IPS-15b (cell line): ENCODE results near the gene LRRC30.
"Not testable (repeated sequence)": the region's sequence is repeated elsewhere in the genome, so short reads cannot be mapped to it uniquely, and the experiment has no call there.

ENCODE experiments used
- H3K27me3 ChIP-seq: one replicate; pipeline ENCODE4 v1.6.1; 2013; ENCODE audit warnings: low read length; ENCODE audit not compliant: control insufficient read depth, insufficient read depth
- H3K36me3 ChIP-seq: one replicate; pipeline ENCODE4 v1.6.1; 2013; ENCODE audit warnings: low read length; ENCODE audit not compliant: control insufficient read depth, insufficient read depth
- H3K4me1 ChIP-seq: one replicate; pipeline ENCODE4 v1.6.1; 2013; ENCODE audit warnings: mild to moderate bottlenecking, low read length; ENCODE audit not compliant: control insufficient read depth, insufficient read depth
- H3K4me3 ChIP-seq: one replicate; pipeline ENCODE4 v1.5.1; 2013; ENCODE audit warnings: low read depth, low read length
- H3K9ac ChIP-seq: one replicate; pipeline ENCODE4 v1.6.1; 2013; ENCODE audit warnings: low read depth, mild to moderate bottlenecking, low read length
- H3K9me3 ChIP-seq: one replicate; pipeline ENCODE4 v1.6.1; 2013; ENCODE audit warnings: mild to moderate bottlenecking, low read length; ENCODE audit not compliant: control insufficient read depth, insufficient read depth

The LRRC30 gene

GRCh38 chr18:7230626-7231349 lies at the start of gene LRRC30:
LRRC30 (plus strand) TSS chr18:7231089; CDS start chr18:7231139, 50 bp downstream.
- Histone ChIP-seq H3K4me1 (no peaks in the 10 kb centered on the region), H3K27me3 (no peaks in the 10 kb centered on the region), H3K36me3 (no peaks in the 10 kb centered on the region), H3K4me3 (no peak within 1 kb of the TSS), H3K9me3 (no peaks in the 10 kb centered on the region), H3K9ac (no peak within 1 kb of the TSS)

DNA sequence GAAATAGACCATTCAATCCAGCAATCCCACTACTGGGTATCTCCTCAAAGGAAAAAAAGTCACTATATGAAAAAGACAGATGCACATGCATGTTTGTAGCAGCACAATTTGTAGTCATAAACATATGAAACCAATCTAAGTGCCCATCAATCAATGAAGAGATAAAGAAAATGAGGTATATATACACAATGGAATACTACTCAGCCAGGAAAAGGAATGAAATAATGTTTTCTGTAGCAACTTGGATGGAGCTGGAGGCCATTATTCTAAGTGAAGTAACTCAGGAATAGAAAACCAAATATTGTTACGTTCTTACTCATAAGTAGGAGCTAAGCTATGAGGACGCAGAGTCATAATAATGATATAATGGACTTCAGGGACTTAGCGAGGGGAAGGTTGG lies 45.2 kb upstream of the LRRC30 start:
- H3K4me1 ChIP-seq = no peaks in the 10 kb centered on the region
- no peaks in the 10 kb centered on the region for H3K27me3 ChIP-seq
- H3K9me3 ChIP-seq = no peaks in the 10 kb centered on the region
- no peak overlapping the region for H3K4me3 ChIP-seq
- H3K36me3 ChIP-seq = no peaks in the 10 kb centered on the region
- no peak overlapping the region for H3K9ac ChIP-seq

DNA sequence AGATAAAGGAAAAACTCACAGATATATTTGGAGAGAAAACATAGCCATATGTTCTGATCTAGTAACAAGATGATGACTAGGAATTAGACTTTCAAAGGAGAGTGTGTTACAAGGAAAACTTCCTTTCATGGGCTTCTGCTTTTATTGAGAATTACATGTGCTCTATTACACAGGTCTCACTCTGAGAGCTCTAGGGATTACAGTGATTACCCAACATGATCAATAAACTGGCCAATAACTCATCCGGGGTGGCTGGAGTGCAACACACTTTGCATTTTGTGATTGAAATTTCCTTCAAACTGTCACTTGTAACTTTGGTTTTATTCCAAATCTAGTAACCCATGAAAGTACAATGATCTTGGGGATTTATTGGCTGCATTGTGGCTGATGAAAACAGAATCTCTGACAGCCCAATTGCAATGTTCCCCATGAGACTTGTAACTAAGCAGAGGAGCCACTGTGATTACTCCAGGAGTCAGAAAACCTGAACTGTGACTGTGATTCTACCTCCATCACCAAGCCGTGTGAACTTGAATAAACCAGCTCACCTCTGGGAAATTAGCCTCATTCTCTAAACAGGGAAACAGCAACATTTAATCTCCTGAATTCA lies 40.2 kb upstream of the LRRC30 start:
- Histone ChIP-seq H3K9me3 (no peaks in the 10 kb centered on the region), H3K36me3 (no peaks in the 10 kb centered on the region), H3K4me3 (no peak overlapping the region), H3K27me3 (no peaks in the 10 kb centered on the region), H3K4me1 (no peaks in the 10 kb centered on the region), H3K9ac (no peak overlapping the region)

GRCh38 chr18:7191736-7192135 lies 39.2 kb upstream of the LRRC30 start:
- no peaks in the 10 kb centered on the region for H3K27me3 ChIP-seq
- H3K36me3 ChIP-seq = no peaks in the 10 kb centered on the region
- no peak overlapping the region for H3K9ac ChIP-seq
- no peak overlapping the region for H3K4me3 ChIP-seq
- H3K4me1 ChIP-seq = no peaks in the 10 kb centered on the region
- H3K9me3 ChIP-seq = no peaks in the 10 kb centered on the region

DNA sequence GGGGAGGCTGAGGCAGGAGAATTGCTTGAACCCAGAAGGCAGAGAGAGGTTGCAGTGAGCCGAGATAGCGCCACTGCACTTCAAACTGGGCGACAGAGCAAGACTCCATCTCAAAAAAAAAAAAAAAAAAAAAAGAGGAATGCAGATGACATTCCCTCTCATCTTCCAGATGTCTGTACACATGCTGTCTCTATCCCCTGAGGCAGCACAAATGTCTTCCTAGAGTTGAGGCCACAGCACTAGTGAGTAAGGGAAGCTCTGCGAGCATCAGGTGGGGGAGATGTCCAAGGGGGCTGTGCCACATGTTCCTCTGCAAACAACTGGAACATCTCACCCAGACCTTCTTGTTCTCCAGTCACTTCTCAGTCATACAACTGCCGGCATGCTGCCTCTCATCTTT lies 35.6 kb upstream of the LRRC30 start:
- H3K36me3 ChIP-seq = no peaks in the 10 kb centered on the region
- H3K9me3 ChIP-seq = no peaks in the 10 kb centered on the region
- H3K27me3 ChIP-seq = no peaks in the 10 kb centered on the region
- H3K4me3 ChIP-seq = no peak overlapping the region
- no peak overlapping the region for H3K9ac ChIP-seq
- no peaks in the 10 kb centered on the region for H3K4me1 ChIP-seq

- no peaks in the 10 kb centered on the region for H3K36me3 ChIP-seq
- no peaks in the 10 kb centered on the region for H3K9me3 ChIP-seq
- no peaks in the 10 kb centered on the region for H3K27me3 ChIP-seq
- no peaks in the 10 kb centered on the region for H3K4me1 ChIP-seq
- H3K9ac ChIP-seq = no peak overlapping the region
- no peak overlapping the region for H3K4me3 ChIP-seq
These were observed 34.5 kb upstream of the LRRC30 start for GRCh38 chr18:7196421-7196820.

- Histone ChIP-seq H3K36me3 (no peaks in the 10 kb centered on the region), H3K9me3 (no peaks in the 10 kb centered on the region), H3K27me3 (no peaks in the 10 kb centered on the region)
These were observed 33.0 kb upstream of the LRRC30 start for GRCh38 chr18:7197854-7198253.

GRCh38 chr18:7198326-7198725 lies 32.6 kb upstream of the LRRC30 start:
- Histone ChIP-seq H3K9me3 (no peaks in the 10 kb centered on the region), H3K36me3 (no peaks in the 10 kb centered on the region), H3K9ac (no peak overlapping the region), H3K4me1 (no peaks in the 10 kb centered on the region), H3K27me3 (no peaks in the 10 kb centered on the region), H3K4me3 (no peak overlapping the region)

More at GRCh38 chr18:7197854-7198253, 33.0 kb upstream of the LRRC30 start:
- Histone ChIP-seq H3K4me1 (no peaks in the 10 kb centered on the region), H3K9ac (no peak overlapping the region), H3K4me3 (no peak overlapping the region)

- Histone ChIP-seq H3K4me3 (no peak overlapping the region), H3K9me3 (no peaks in the 10 kb centered on the region), H3K4me1 (no peaks in the 10 kb centered on the region), H3K9ac (no peak overlapping the region), H3K36me3 (no peaks in the 10 kb centered on the region), H3K27me3 (no peaks in the 10 kb centered on the region)
These were observed 29.8 kb upstream of the LRRC30 start for GRCh38 chr18:7201096-7201495.

- Histone ChIP-seq H3K4me1 (no peaks in the 10 kb centered on the region), H3K27me3 (no peaks in the 10 kb centered on the region), H3K36me3 (no peaks in the 10 kb centered on the region)
These were observed 28.7 kb upstream of the LRRC30 start for GRCh38 chr18:7202169-7202568.

GRCh38 chr18:7203601-7204000 lies 27.3 kb upstream of the LRRC30 start:
- H3K36me3 ChIP-seq, H3K27me3 ChIP-seq, H3K9me3 ChIP-seq, H3K9ac ChIP-seq, H3K4me3 ChIP-seq, H3K4me1 ChIP-seq: not testable (repeated sequence)

More at GRCh38 chr18:7202169-7202568, 28.7 kb upstream of the LRRC30 start:
- H3K9me3 ChIP-seq = no peaks in the 10 kb centered on the region
- no peak overlapping the region for H3K9ac ChIP-seq
- H3K4me3 ChIP-seq = no peak overlapping the region

DNA sequence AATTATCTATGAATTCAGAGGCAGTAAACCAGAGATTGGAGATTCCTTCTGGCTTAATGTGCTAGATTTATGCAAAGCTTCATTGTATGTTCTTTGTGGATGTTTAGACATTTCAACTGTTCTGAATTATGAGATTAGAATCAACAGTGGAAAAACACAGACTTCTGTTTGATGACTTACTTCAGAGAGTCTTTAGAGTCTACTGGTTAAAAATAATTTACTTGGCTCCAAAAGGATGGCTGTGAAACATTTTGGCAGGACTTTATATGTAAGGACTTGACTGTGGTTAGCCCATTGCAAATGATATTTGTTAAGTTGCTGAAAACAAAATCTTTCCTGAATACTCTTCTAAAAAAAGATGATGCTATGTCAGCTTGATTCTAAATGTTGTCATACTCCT lies 25.5 kb upstream of the LRRC30 start:
- no peaks in the 10 kb centered on the region for H3K27me3 ChIP-seq

More for the DNA sequence above, 25.5 kb upstream of the LRRC30 start:
- no peaks in the 10 kb centered on the region for H3K9me3 ChIP-seq
- H3K4me3 ChIP-seq = no peak overlapping the region
- no peak overlapping the region for H3K9ac ChIP-seq
- no peaks in the 10 kb centered on the region for H3K36me3 ChIP-seq
- H3K4me1 ChIP-seq = peaks cover 2% of the 10 kb centered on the region
